Right atrium auricular region (tissue), 2 donors: Measurements from ENCODE around the gene PDE4B. TPM values are rescaled to one million over a fixed set of nuclear protein-coding genes. Genes with fewer than 3 reads are reported as not detected.

Experiments
- DNase-seq: peaks from one replicate; pipeline ENCODE4 v3.0.0-alpha.2; 2019; ENCODE audit warnings: low spot score
- H3K27ac ChIP-seq, 2 donors: fragments of 200-600 bp; sonication (generic); 1 replicate in 1 of 2; 2 replicates in 1 of 2; pipeline ENCODE4 v1.5.1; 2016 to 2019
- H3K27me3 ChIP-seq, 2 donors: fragments of 200-600 bp; sonication (generic); one replicate each; pipeline versions ENCODE4 v1.5.1 to v1.6.0; 2017 to 2019
- H3K36me3 ChIP-seq: fragments of 200-600 bp; sonication (generic); one replicate; pipeline ENCODE4 v1.5.1; 2016
- H3K4me1 ChIP-seq, 2 donors: fragments of 200-600 bp; sonication (generic); one replicate each; pipeline versions ENCODE4 v1.5.1 to v1.6.0; 2017 to 2019
- H3K4me3 ChIP-seq, 2 donors: fragments of 200-600 bp; sonication (generic); 1 replicate in 1 of 2; 2 replicates in 1 of 2; pipeline ENCODE4 v1.5.1; 2017 to 2019; ENCODE audit warnings: mild to moderate bottlenecking in 1 of 2, moderate library complexity in 1 of 2
- H3K9me3 ChIP-seq, 2 donors: fragments of 200-600 bp; sonication (generic); one replicate each; pipeline ENCODE4 v1.5.1; 2019
- CTCF ChIP-seq, 2 donors: fragments of 200-600 bp; sonication (generic); IDR thresholded peaks; one replicate each; pipeline ENCODE4 v1.5.1; 2019; ENCODE audit warnings: antibody characterized with exemption in 2 of 2
- total RNA-seq, 2 donors: library from RNA; depleted of rRNA; stranded (reverse); fragments of >200 nt; gene quantifications; one replicate each; pipeline ENCODE4 v1.1.0, GENCODE V29; 2016

PDE4B gene
- total RNA-seq, 2 donors from 2014 or later, result 16.0 to 27.7 TPM

- Histone ChIP-seq H3K36me3 (no peaks in the 10 kb centered on the region), H3K4me3 (no peak overlapping the region), H3K27ac (no peak overlapping the region), H3K9me3 (no peaks in the 10 kb centered on the region), H3K27me3 (no peaks in the 10 kb centered on the region), H3K4me1 (no peaks in the 10 kb centered on the region)
- DNase-seq, result no peak
- TF ChIP-seq CTCF (IDR thresholded peaks at IDR 0.05), result no peak
Observed at GRCh38 chr1:66074147-66074546, 281.5 kb downstream of the PDE4B start.

DNA sequence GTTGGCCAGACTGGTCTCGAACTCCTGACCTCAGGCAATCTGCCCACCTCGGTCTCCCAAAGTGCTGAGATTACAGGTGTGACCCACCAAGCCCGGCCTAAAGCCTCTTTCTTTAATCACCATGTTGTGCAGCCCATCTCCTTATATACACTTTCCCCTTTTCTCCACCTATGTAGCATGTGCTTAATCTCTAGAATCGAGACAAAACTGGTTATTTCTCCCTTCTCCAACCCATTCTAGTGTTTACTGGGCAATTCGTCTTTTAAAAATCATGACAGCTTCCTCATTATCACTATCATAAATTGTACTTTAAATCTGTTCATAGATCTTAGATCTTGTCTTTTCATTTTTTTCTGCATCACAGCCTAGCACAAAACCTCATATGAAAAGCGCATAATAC is 285.7 kb downstream of the PDE4B start:
- H3K27me3 ChIP-seq, result no peaks in the 10 kb centered on the region
- no peak overlapping the region for H3K27ac ChIP-seq
- no peak for DNase-seq
- no peak for TF ChIP-seq CTCF (IDR thresholded peaks at IDR 0.05)
- no peaks in the 10 kb centered on the region for H3K4me1 ChIP-seq
- H3K36me3 ChIP-seq, result no peaks in the 10 kb centered on the region
- no peak overlapping the region for H3K4me3 ChIP-seq
- no peaks in the 10 kb centered on the region for H3K9me3 ChIP-seq

DNA sequence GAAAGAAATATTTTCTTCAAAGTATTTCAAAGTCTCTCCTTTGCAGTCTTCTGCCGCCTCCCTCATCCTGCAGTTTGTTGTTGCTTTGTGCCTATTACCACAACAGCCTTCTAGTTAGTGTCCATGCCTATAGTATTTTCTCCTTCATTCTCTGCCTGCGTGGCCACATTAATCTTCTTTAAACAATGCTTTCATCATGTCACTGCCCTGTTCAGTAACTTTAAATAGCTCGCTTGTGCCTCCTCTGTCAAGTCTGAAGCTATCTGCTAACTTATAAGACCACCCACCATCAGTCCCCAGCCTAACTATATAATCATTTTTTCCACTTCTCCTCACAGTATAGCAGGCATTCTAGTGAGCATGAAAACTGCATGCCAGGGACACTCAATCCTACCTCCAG is 290.3 kb downstream of the PDE4B start:
- H3K27me3 ChIP-seq, result no peaks in the 10 kb centered on the region
- no peak for TF ChIP-seq CTCF (IDR thresholded peaks at IDR 0.05)
- no peaks in the 10 kb centered on the region for H3K36me3 ChIP-seq
- H3K27ac ChIP-seq, result no peak overlapping the region
- no peak overlapping the region for H3K4me3 ChIP-seq
- DNase-seq, result no peak
- H3K9me3 ChIP-seq, result no peaks in the 10 kb centered on the region
- no peaks in the 10 kb centered on the region for H3K4me1 ChIP-seq

GRCh38 chr1:66084442-66084841 is 291.7 kb downstream of the PDE4B start:
- no peak for TF ChIP-seq CTCF (IDR thresholded peaks at IDR 0.05)
- DNase-seq, result no peak

DNA sequence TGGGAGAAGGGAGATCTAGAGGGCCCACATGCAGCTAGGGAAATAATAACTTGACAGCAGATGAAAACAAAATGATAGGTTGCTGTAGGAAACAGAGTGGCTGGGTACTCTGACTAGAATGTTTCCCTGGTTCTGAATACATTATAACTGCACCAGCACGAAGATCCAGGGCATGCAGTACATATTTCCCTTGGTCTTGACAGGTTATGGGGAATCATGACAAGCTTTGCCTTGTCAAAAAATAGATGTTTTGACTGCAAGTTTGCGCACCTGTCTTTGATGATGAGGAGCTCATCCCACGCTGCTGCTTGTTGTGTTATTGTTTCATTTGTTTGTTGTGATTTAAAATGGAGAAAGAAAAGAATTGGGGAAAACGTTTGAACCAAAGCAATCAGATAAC is 292.9 kb downstream of the PDE4B start:
- Histone ChIP-seq H3K36me3 (no peaks in the 10 kb centered on the region), H3K27me3 (no peaks in the 10 kb centered on the region), H3K27ac (no peak overlapping the region), H3K4me1 (no peaks in the 10 kb centered on the region), H3K4me3 (no peak overlapping the region), H3K9me3 (no peaks in the 10 kb centered on the region)
- TF ChIP-seq CTCF (IDR thresholded peaks at IDR 0.05), result no peak
- no peak for DNase-seq

More at GRCh38 chr1:66084442-66084841, 291.7 kb downstream of the PDE4B start:
- no peak overlapping the region for H3K27ac ChIP-seq
- H3K27me3 ChIP-seq, result no peaks in the 10 kb centered on the region
- no peak overlapping the region for H3K4me3 ChIP-seq
- H3K36me3 ChIP-seq, result no peaks in the 10 kb centered on the region
- no peaks in the 10 kb centered on the region for H3K4me1 ChIP-seq
- H3K9me3 ChIP-seq, result no peaks in the 10 kb centered on the region

- no peak for DNase-seq
- Histone ChIP-seq H3K36me3 (no peaks in the 10 kb centered on the region), H3K4me3 (no peak overlapping the region), H3K27me3 (no peaks in the 10 kb centered on the region), H3K4me1 (no peaks in the 10 kb centered on the region), H3K27ac (no peak overlapping the region), H3K9me3 (no peaks in the 10 kb centered on the region)
- no peak for TF ChIP-seq CTCF (IDR thresholded peaks at IDR 0.05)
Observed at GRCh38 chr1:66088787-66089186, 296.1 kb downstream of the PDE4B start.
